WTC11 (cell line): ENCODE data around the gene GORASP1.

Source experiments
- CTCF ChIP-seq: fragments of 200-600 bp; IDR thresholded peaks from 2 replicates; pipeline ENCODE4 v1.8.0; 2022; ENCODE audit warnings: antibody characterized with exemption
- ELF4 ChIP-seq: sonication (generic); formaldehyde crosslinking; IDR thresholded peaks from 2 replicates; pipeline ENCODE4 v1.8.1; 2022; ENCODE audit warnings: low read depth, mild to moderate bottlenecking, moderate library complexity, missing genetic modification reagents
- MAX ChIP-seq: sonication (generic); formaldehyde crosslinking; IDR thresholded peaks from 2 replicates; pipeline ENCODE4 v1.8.0; 2022; ENCODE audit warnings: mild to moderate bottlenecking, missing genetic modification reagents
- NR2C2 ChIP-seq: sonication (generic); formaldehyde crosslinking; IDR thresholded peaks from 2 replicates; pipeline ENCODE4 v1.8.0; 2022; ENCODE audit warnings: mild to moderate bottlenecking, missing genetic modification reagents
- PRDM15 ChIP-seq: sonication (generic); formaldehyde crosslinking; IDR thresholded peaks from 2 replicates; pipeline ENCODE4 v1.8.0; 2022; ENCODE audit warnings: missing genetic modification reagents
- USF1 ChIP-seq: sonication (generic); formaldehyde crosslinking; IDR thresholded peaks from 2 replicates; pipeline ENCODE4 v1.8.0; 2022; ENCODE audit warnings: mild to moderate bottlenecking, missing genetic modification reagents

- no peak for TF ChIP-seq USF1 (CRISPR knock-in tag)
- no peak for TF ChIP-seq CTCF
- no peak for TF ChIP-seq PRDM15 (CRISPR knock-in tag)
- no peak for TF ChIP-seq NR2C2
- TF ChIP-seq ELF4 (CRISPR knock-in tag): no peak
- no peak for TF ChIP-seq MAX
These were observed 16.5 kb downstream of the GORASP1 start for GRCh38 chr3:39090922-39091321.
